ENCODE results near the gene PLCH2.
"Not testable (repeated sequence)": the region's sequence is repeated elsewhere in the genome, so short reads cannot be mapped to it uniquely, and the experiment has no call there.

The PLCH2 gene

GRCh38 chr1:2544875-2545640 is 69.0 kb downstream of the PLCH2 start:
- no peak for DNase-seq (ENCODE audit: low read depth)

GRCh38 chr1:2545754-2546514 is 69.8 kb downstream of the PLCH2 start:
- peak; percentile 82 for DNase-seq (ENCODE audit: low read depth)

GRCh38 chr1:2546515-2547209 is 70.6 kb downstream of the PLCH2 start:
- peak; percentile 61 for DNase-seq (ENCODE audit: low read depth)

- DNase-seq (ENCODE audit: low read depth) = no peak
Observed at GRCh38 chr1:2547210-2548067, 71.3 kb downstream of the PLCH2 start.

GRCh38 chr1:2548068-2548589 is 72.0 kb downstream of the PLCH2 start:
- peak; percentile 74 for DNase-seq (ENCODE audit: low read depth)

- DNase-seq (ENCODE audit: low read depth) = not testable (repeated sequence)
Observed at GRCh38 chr1:2549367-2550029, 73.4 kb downstream of the PLCH2 start.

- not testable (repeated sequence) for DNase-seq (ENCODE audit: low read depth)
Observed at GRCh38 chr1:2550309-2550861, 74.3 kb downstream of the PLCH2 start.

- not testable (repeated sequence) for DNase-seq (ENCODE audit: low read depth)
Observed at GRCh38 chr1:2551544-2551943, 75.5 kb downstream of the PLCH2 start.

- no peak for DNase-seq (ENCODE audit: low read depth)
Observed at GRCh38 chr1:2552189-2552588, 76.1 kb downstream of the PLCH2 start.

GRCh38 chr1:2553076-2553475 is 77.0 kb downstream of the PLCH2 start:
- DNase-seq (ENCODE audit: low read depth) = not testable (repeated sequence)

- no peak for DNase-seq (ENCODE audit: low read depth)
Observed at GRCh38 chr1:2553871-2554620, 78.0 kb downstream of the PLCH2 start.

- DNase-seq (ENCODE audit: low read depth) = peak; percentile 23
Observed at GRCh38 chr1:2554621-2555387, 78.7 kb downstream of the PLCH2 start.
